Brain microvascular endothelial cell (primary cell): ENCODE results near the gene H6PD.

Experiments used
- DNase-seq: peaks from one replicate; pipeline ENCODE4 v3.0.0-alpha.2; 2020
- H3K27ac ChIP-seq: fragments of 250-450 bp; sonication (Bioruptor Pico); 2 replicates; pipeline ENCODE4 v1.5.1; 2020; ENCODE audit warnings: mild to moderate bottlenecking, moderate library complexity
- H3K27me3 ChIP-seq: fragments of 250-450 bp; sonication (Bioruptor Pico); replicated peaks from 2 replicates; pipeline ENCODE4 v1.5.1; 2020; ENCODE audit warnings: mild to moderate bottlenecking
- H3K36me3 ChIP-seq: fragments of 250-450 bp; sonication (Bioruptor Pico); replicated peaks from 2 replicates; pipeline ENCODE4 v1.5.1; 2020; ENCODE audit warnings: mild to moderate bottlenecking
- H3K4me3 ChIP-seq: 2 replicates; pipeline ENCODE4 v1.5.1; 2011; ENCODE audit warnings: low read depth, mild to moderate bottlenecking, control low read depth, low read length, moderate library complexity
- CTCF ChIP-seq: IDR thresholded peaks from 2 replicates; pipeline ENCODE4 v1.5.1; 2011; ENCODE audit warnings: low read depth, mild to moderate bottlenecking, moderate library complexity, low read length, control low read depth, inconsistent platforms; ENCODE audit errors: missing control alignments
- in situ Hi-C: cut with HindIII; loops from 2 replicates; pipeline ENCODE4 v1.10.0; 2017; ENCODE audit warnings: low sequenced_read_pairs, low pct_ligation_motif_present

H6PD gene

GRCh38 chr1:9240914-9241820, 6.6 kb downstream of the H6PD start:
- TF ChIP-seq CTCF = no peak
- Histone ChIP-seq H3K27ac (no peak overlapping the region), H3K4me3 (no peak overlapping the region), H3K36me3 (no peaks in the 10 kb centered on the region), H3K27me3 (no peaks in the 10 kb centered on the region)
- in situ Hi-C loops = no loop called here
- no peak for DNase-seq

- H3K27ac ChIP-seq = no peak overlapping the region
- DNase-seq = no peak
- H3K4me3 ChIP-seq = no peak overlapping the region
- H3K36me3 ChIP-seq = peaks cover under 1% of the 10 kb centered on the region
- no peaks in the 10 kb centered on the region for H3K27me3 ChIP-seq
- in situ Hi-C loops = no loop called here
- no peak for TF ChIP-seq CTCF
Observed at GRCh38 chr1:9241891-9242290, 7.3 kb downstream of the H6PD start.

- no peaks in the 10 kb centered on the region for H3K27me3 ChIP-seq
- H3K4me3 ChIP-seq = no peak overlapping the region
- H3K27ac ChIP-seq = no peak overlapping the region
- in situ Hi-C loops = no loop called here
- no peak for TF ChIP-seq CTCF
- DNase-seq = no peak
- peaks cover 3% of the 10 kb centered on the region for H3K36me3 ChIP-seq
Observed at GRCh38 chr1:9242338-9242969, 7.9 kb downstream of the H6PD start.

GRCh38 chr1:9243066-9243739, 8.6 kb downstream of the H6PD start:
- no peak for TF ChIP-seq CTCF
- peaks cover 3% of the 10 kb centered on the region for H3K36me3 ChIP-seq
- H3K27me3 ChIP-seq = no peaks in the 10 kb centered on the region
- no peak for DNase-seq
- in situ Hi-C loops = no loop called here
- no peak overlapping the region for H3K4me3 ChIP-seq
- no peak overlapping the region for H3K27ac ChIP-seq

- Histone ChIP-seq H3K36me3 (peaks cover 3% of the 10 kb centered on the region), H3K27me3 (no peaks in the 10 kb centered on the region), H3K27ac (no peak overlapping the region), H3K4me3 (no peak overlapping the region)
- in situ Hi-C loops = no loop called here
- DNase-seq = no peak
- no peak for TF ChIP-seq CTCF
Observed at GRCh38 chr1:9244501-9245229, 10.1 kb downstream of the H6PD start.
